Neural crest cell (in vitro differentiated cells): ENCODE measurements around the gene CEP19. TPM values are rescaled to one million over a fixed set of nuclear protein-coding genes. Genes with fewer than 3 reads are reported as not detected.

Experiments used
- DNase-seq: peaks from one replicate; pipeline ENCODE4 v3.0.0; 2021; ENCODE audit warnings: low read depth, mixed read lengths, low spot score
- H3K27ac Mint-ChIP-seq: one replicate; pipeline ENCODE4 v1.8.0; 2021; ENCODE audit warnings: mild to moderate bottlenecking, mixed read lengths; ENCODE audit not compliant: unreplicated experiment
- H3K27me3 Mint-ChIP-seq: 2 replicates; pipeline ENCODE4 v1.8.0; 2021; ENCODE audit warnings: low read depth, mild to moderate bottlenecking, mixed read lengths
- H3K36me3 Mint-ChIP-seq: 2 replicates; pipeline ENCODE4 v1.8.0; 2021; ENCODE audit warnings: low read depth, mild to moderate bottlenecking, mixed read lengths
- H3K4me1 Mint-ChIP-seq: 2 replicates; pipeline ENCODE4 v1.8.0; 2021; ENCODE audit warnings: mixed read lengths
- H3K4me3 Mint-ChIP-seq: one replicate; pipeline ENCODE4 v1.8.0; 2021; ENCODE audit warnings: mild to moderate bottlenecking, mixed read lengths
- H3K9me3 Mint-ChIP-seq: 2 replicates; pipeline ENCODE4 v1.8.0; 2021; ENCODE audit warnings: mixed read lengths
- total RNA-seq: library from RNA; stranded (reverse); gene quantifications from 2 replicates; pipeline ENCODE4 v1.2.1, GENCODE V29; 2021
- TF ChIP-seq, protein P1 (sequence below): fragments of 200-600 bp; sonication (generic); conservative IDR thresholded peaks from 2 replicates; pipeline ENCODE4 v1.5.0; 2021; ENCODE audit warnings: antibody characterized with exemption, mild to moderate bottlenecking

Gene CEP19
- total RNA-seq, 1 donor from 2014 or later = 6.3 TPM

DNA sequence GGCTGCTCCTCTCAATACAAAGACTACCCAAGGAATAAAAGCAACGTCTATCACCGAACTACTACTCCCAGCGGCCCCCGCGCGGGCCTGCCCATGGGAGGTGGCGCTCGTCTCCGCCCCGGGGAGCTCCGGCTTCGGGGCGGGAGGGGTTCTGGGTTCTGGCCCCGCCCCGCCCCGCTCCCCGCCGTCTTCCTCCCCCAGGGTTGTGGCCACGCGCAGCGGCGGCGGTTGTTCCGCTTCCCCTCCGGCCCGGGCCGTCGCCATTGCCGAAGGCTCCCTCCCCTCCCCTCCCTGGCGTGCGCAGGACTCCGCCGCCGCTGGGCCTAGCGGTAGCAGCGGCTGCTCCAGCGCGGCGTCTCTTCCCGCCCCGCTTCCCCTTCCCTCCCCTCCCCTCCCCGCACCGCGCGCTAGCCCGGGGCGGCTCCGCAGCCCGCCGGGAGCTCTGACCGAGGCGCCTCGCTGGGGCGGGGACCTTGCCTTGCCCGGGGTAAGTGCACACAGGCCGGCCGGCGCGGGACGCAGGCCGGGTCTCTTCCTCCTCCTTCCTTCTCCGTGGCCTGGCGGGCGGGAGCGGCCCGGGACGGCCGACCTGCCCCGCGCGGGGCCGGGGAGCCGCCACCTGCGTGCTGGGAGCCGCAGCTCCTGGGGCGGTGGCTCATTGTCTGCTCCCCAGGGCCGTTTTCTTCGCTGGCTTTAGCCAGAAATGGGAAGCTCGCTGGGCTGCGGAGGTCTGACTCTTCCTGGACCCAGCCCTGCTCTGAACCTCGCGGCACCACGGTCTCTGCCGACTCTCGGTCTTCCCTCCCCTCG lies 27.8 kb upstream of the CEP19 start, which contains the start of gene PAK2:
Gene PAK2, plus strand, starts transcription at position 187 of the 810 bp plus-strand sequence. CDS start 42,790 bp downstream, outside the sequence.
- peak; percentile 76 for DNase-seq
- Mint-ChIP-seq H3K27ac (peak within 1 kb of the TSS; percentile 98), H3K4me3 (peak within 1 kb of the TSS; percentile 95), H3K36me3 (peaks cover 18% of the 10 kb centered on the region), H3K9me3 (peaks cover 5% of the 10 kb centered on the region), H3K27me3 (no peaks in the 10 kb centered on the region), H3K4me1 (peaks cover 20% of the 10 kb centered on the region)
- TF ChIP-seq, protein P1, sequence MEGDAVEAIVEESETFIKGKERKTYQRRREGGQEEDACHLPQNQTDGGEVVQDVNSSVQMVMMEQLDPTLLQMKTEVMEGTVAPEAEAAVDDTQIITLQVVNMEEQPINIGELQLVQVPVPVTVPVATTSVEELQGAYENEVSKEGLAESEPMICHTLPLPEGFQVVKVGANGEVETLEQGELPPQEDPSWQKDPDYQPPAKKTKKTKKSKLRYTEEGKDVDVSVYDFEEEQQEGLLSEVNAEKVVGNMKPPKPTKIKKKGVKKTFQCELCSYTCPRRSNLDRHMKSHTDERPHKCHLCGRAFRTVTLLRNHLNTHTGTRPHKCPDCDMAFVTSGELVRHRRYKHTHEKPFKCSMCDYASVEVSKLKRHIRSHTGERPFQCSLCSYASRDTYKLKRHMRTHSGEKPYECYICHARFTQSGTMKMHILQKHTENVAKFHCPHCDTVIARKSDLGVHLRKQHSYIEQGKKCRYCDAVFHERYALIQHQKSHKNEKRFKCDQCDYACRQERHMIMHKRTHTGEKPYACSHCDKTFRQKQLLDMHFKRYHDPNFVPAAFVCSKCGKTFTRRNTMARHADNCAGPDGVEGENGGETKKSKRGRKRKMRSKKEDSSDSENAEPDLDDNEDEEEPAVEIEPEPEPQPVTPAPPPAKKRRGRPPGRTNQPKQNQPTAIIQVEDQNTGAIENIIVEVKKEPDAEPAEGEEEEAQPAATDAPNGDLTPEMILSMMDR = no peak

DNA sequence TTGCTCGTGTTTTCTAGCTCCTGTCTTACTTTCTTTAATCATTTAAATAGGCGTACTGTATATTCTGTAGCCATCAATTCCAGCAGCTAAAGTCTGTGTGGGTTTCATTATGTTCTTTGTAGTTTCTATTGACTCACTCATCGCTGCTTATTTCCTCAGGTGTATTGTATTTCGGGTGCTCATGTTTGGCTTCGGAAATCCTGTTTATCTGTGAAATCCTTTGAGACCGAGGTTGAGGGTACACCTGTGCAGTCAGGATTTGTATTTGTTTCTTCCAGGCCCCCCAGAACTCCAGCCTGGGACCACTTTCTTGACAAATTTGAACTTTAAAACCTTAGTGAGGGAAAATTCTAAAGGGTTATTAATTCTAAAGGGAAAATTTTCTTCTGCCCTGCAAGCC lies 25.6 kb upstream of the CEP19 start:
- H3K4me3 Mint-ChIP-seq = no peak overlapping the region
- peaks cover 23% of the 10 kb centered on the region for H3K36me3 Mint-ChIP-seq
- DNase-seq = no peak
- H3K4me1 Mint-ChIP-seq = peaks cover 16% of the 10 kb centered on the region
- H3K27me3 Mint-ChIP-seq = no peaks in the 10 kb centered on the region
- TF ChIP-seq, protein P1 = no peak
- no peak overlapping the region for H3K27ac Mint-ChIP-seq
- H3K9me3 Mint-ChIP-seq = peaks cover 5% of the 10 kb centered on the region

DNA sequence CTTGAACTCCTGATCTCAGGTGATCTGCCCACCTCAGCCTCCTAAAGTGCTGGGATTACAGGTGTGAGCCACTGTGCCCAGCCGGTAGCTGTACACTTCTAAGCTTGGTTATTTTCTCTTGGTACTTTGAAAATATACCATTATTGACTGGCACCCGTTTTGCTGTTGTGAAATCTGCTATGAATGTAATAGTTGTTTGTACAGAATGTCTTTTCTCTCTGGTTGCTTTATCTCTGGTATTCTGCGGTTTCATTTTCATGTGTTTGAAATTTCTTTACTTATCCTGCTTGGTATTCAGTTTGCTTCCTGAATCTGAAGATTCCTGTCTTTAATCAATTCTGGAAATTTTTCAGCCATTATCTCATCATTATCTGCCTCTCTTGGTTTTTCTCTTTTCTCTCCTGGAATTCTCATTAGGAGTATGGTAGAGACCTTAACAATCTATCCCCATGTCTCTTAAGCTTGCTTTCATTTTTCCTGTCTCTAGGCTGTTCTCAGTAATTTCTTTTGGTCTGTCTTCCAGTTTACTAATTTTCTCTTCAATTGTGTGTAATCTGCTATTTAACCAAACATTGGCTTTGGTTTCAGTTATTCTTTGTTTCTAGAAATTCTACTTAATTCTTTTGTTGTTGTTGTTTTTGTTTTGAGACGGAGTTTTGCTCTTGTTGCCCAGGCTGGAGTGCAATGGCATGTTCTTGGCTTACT lies 24.8 kb upstream of the CEP19 start:
- Mint-ChIP-seq H3K36me3 (peaks cover 23% of the 10 kb centered on the region), H3K4me1 (peaks cover 14% of the 10 kb centered on the region), H3K4me3 (no peak overlapping the region), H3K27me3 (no peaks in the 10 kb centered on the region), H3K27ac (no peak overlapping the region), H3K9me3 (peaks cover 5% of the 10 kb centered on the region)
- TF ChIP-seq, protein P1 = no peak
- no peak for DNase-seq

DNA sequence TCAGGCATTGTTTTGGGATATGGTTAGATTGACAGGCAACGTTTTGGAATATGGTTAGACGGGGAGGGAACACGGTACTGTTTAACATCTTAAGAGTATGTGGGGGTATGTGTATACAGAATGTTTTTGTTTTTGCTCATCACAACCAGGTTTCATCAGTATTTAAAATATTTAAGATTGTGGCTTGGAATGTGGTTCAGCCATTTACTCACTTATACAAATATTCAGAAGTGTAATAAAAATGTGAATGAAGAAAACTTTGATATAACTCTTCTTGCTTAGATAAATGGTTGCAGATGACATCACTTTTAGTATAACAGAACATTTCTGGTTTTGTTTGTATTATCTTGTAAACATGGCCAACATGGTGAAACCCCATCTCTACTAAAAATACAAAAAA lies 23.7 kb upstream of the CEP19 start:
- no peaks in the 10 kb centered on the region for H3K27me3 Mint-ChIP-seq
- H3K27ac Mint-ChIP-seq = no peak overlapping the region
- peaks cover 20% of the 10 kb centered on the region for H3K36me3 Mint-ChIP-seq
- peak overlapping the region; percentile 25 for H3K4me3 Mint-ChIP-seq
- TF ChIP-seq, protein P1 = no peak
- DNase-seq = no peak
- H3K4me1 Mint-ChIP-seq = peaks cover 4% of the 10 kb centered on the region
- peaks cover 5% of the 10 kb centered on the region for H3K9me3 Mint-ChIP-seq

DNA sequence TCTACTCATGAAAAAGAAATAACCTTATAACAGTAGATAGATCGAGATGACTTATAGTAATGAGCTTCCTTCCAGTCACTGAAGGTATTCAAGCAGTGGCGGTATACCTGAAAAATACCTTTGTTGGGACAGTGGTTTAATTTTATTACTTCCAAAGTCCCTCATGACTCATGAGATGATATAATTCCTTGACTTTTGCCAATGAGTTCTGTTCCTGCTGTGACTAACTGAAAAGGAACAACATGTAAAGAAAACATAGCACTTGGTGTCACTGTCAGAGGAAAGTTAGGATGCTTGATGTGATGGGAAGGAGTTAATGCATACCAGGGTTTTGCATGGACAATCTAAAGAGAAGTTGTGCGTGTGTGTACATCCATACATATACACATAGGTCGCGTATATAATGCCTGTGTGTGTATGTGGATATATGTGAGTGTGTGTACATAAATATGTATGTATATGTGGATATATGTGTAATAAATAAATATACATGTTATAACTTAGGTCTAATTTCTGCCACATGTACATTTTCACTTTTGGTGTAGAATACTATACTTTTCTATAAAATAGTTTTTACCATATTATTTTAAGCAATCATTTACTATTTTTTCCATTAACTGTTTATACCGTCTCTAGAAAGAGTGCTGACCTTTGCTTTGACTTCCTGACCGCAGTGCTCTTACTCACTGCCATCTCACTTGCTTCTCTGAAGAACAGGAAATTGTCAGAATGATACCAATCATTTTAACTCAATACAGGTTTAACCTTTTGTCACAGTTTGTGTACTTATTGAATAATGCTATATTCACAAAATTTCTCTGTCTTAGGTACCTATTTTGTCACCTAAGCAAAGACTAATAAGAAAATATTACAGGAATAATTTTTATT lies 15.0 kb upstream of the CEP19 start:
- no peaks in the 10 kb centered on the region for H3K9me3 Mint-ChIP-seq
- no peaks in the 10 kb centered on the region for H3K27me3 Mint-ChIP-seq
- peaks cover 11% of the 10 kb centered on the region for H3K36me3 Mint-ChIP-seq
- H3K4me1 Mint-ChIP-seq = no peaks in the 10 kb centered on the region
- H3K4me3 Mint-ChIP-seq = no peak overlapping the region
- H3K27ac Mint-ChIP-seq = no peak overlapping the region
- no peak for DNase-seq
- TF ChIP-seq, protein P1 = no peak
